ENCODE measurements around the gene DPEP3.

GRCh38 chr16:67959536-67960329 lies 20.6 kb downstream of the DPEP3 start:
- TF ChIP-seq CEBPB (IDR thresholded peaks at IDR 0.05) (no peak), TCF12 (IDR thresholded peaks at IDR 0.05; ENCODE audit: low read depth) (no peak), CREB1 (IDR thresholded peaks at IDR 0.05; ENCODE audit: low read depth) (no peak), REST (IDR thresholded peaks at IDR 0.05; ENCODE audit: low read depth) (no peak), RAD21 (IDR thresholded peaks at IDR 0.05; ENCODE audit: low read depth) (no peak)

Data from Ishikawa (cell line).